ENCODE results near the gene KIDINS220. TPM values are rescaled to one million over a fixed set of nuclear protein-coding genes. Genes with fewer than 3 reads are reported as not detected.

Gene KIDINS220
- total RNA-seq, 1 donor from 2014 or later, result 47.8 TPM

DNA sequence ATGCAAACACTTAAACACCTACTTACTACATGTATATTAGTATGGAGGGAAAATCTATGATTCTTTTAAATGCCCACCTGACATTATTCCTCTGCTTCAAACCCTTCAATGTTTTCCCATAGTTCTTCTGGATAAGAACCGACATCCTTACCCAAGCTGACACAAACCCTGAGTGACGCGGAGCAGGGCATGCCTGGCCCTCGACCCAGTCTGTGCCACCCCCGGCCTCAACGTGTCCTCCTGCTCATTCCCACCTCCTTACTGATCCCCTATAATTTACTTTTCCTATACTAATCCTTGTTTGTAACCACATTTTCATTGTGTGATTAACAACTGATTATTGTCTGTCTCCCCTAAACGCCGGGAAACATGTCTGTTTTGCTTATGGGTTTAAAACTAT is 17.5 kb downstream of the KIDINS220 start:
- no peaks in the 10 kb centered on the region for H3K27me3 Mint-ChIP-seq (ENCODE audit: low read depth, unreplicated experiment)
- H3K4me1 Mint-ChIP-seq (ENCODE audit: low read depth, unreplicated experiment), result peaks cover 3% of the 10 kb centered on the region
- Histone ChIP-seq H3K36me3 (ENCODE audit: insufficient read depth, low read length) (peaks cover 19% of the 10 kb centered on the region), H3K27me3 (ENCODE audit: insufficient read depth, low read length) (no peaks in the 10 kb centered on the region), H4K20me1 (ENCODE audit: insufficient read depth, low read length) (peaks cover 23% of the 10 kb centered on the region), H3K4me3 (ENCODE audit: insufficient read depth, low read depth, low read length) (no peak overlapping the region), H3K27ac (ENCODE audit: low read depth, low read length) (no peak overlapping the region), H2AFZ (ENCODE audit: low read depth, low read length) (no peak overlapping the region), H3K4me1 (ENCODE audit: insufficient read depth, low read length) (no peaks in the 10 kb centered on the region), H3K79me2 (ENCODE audit: insufficient read depth, low read length) (peaks cover 4% of the 10 kb centered on the region), H3K4me2 (ENCODE audit: low read length) (no peak overlapping the region), H3K9ac (ENCODE audit: low read length) (no peak overlapping the region), H3K9me3 (ENCODE audit: insufficient read depth, low read depth, low read length) (no peaks in the 10 kb centered on the region)
- H3K4me3 Mint-ChIP-seq (ENCODE audit: unreplicated experiment), result no peak overlapping the region
- DNase-seq (ENCODE audit: low read depth), result no peak
- H3K27ac Mint-ChIP-seq (ENCODE audit: unreplicated experiment), result no peak overlapping the region
- H3K9me3 Mint-ChIP-seq (ENCODE audit: unreplicated experiment), result no peaks in the 10 kb centered on the region
- no peak for TF ChIP-seq EZH2 (IDR thresholded peaks at IDR 0.05; ENCODE audit: insufficient read depth, low read length)
- TF ChIP-seq, protein P1, sequence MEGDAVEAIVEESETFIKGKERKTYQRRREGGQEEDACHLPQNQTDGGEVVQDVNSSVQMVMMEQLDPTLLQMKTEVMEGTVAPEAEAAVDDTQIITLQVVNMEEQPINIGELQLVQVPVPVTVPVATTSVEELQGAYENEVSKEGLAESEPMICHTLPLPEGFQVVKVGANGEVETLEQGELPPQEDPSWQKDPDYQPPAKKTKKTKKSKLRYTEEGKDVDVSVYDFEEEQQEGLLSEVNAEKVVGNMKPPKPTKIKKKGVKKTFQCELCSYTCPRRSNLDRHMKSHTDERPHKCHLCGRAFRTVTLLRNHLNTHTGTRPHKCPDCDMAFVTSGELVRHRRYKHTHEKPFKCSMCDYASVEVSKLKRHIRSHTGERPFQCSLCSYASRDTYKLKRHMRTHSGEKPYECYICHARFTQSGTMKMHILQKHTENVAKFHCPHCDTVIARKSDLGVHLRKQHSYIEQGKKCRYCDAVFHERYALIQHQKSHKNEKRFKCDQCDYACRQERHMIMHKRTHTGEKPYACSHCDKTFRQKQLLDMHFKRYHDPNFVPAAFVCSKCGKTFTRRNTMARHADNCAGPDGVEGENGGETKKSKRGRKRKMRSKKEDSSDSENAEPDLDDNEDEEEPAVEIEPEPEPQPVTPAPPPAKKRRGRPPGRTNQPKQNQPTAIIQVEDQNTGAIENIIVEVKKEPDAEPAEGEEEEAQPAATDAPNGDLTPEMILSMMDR (IDR thresholded peaks at IDR 0.05; ENCODE audit: insufficient read depth, low read depth, low read length), result no peak
- no peak for FAIRE-seq
- peaks cover 8% of the 10 kb centered on the region for H3K36me3 Mint-ChIP-seq (ENCODE audit: low read depth, unreplicated experiment)

DNA sequence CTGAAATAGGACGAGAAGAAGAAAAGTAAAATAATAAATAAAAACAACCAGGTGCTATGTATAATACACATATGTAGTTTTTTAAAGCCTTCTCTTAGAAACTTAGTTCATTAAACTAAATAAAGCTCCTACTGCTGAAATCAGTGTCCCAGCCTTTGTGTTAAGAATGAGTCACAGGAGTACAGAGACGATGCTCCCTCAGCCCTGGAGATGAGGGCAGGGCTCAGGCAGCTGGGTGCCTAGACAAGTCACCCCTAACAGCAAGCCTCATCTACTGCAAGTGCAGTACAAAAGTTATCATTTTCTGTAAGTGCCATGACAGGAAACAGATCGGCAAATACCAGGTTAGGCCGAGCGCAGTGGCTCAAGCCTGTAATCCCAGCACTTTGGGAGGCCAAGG is 18.2 kb downstream of the KIDINS220 start:
- no peak overlapping the region for H3K4me2 ChIP-seq (ENCODE audit: low read length)
- no peaks in the 10 kb centered on the region for H3K9me3 Mint-ChIP-seq (ENCODE audit: unreplicated experiment)
- H3K27me3 Mint-ChIP-seq (ENCODE audit: low read depth, unreplicated experiment), result no peaks in the 10 kb centered on the region
- H3K27ac Mint-ChIP-seq (ENCODE audit: unreplicated experiment), result no peak overlapping the region
- H3K4me1 ChIP-seq (ENCODE audit: insufficient read depth, low read length), result no peaks in the 10 kb centered on the region
- no peak overlapping the region for H3K9ac ChIP-seq (ENCODE audit: low read length)
- H3K27me3 ChIP-seq (ENCODE audit: insufficient read depth, low read length), result no peaks in the 10 kb centered on the region
- no peak overlapping the region for H3K4me3 ChIP-seq (ENCODE audit: insufficient read depth, low read depth, low read length)
- no peak overlapping the region for H3K27ac ChIP-seq (ENCODE audit: low read depth, low read length)
- H2AFZ ChIP-seq (ENCODE audit: low read depth, low read length), result no peak overlapping the region
- peaks cover 3% of the 10 kb centered on the region for H3K4me1 Mint-ChIP-seq (ENCODE audit: low read depth, unreplicated experiment)
- H3K36me3 Mint-ChIP-seq (ENCODE audit: low read depth, unreplicated experiment), result peaks cover 8% of the 10 kb centered on the region
- FAIRE-seq (no peak), DNase-seq (ENCODE audit: low read depth) (peak; percentile 16)
- H3K36me3 ChIP-seq (ENCODE audit: insufficient read depth, low read length), result peaks cover 13% of the 10 kb centered on the region
- H4K20me1 ChIP-seq (ENCODE audit: insufficient read depth, low read length), result peaks cover 23% of the 10 kb centered on the region
- no peaks in the 10 kb centered on the region for H3K9me3 ChIP-seq (ENCODE audit: insufficient read depth, low read depth, low read length)
- no peak overlapping the region for H3K4me3 Mint-ChIP-seq (ENCODE audit: unreplicated experiment)
- no peaks in the 10 kb centered on the region for H3K79me2 ChIP-seq (ENCODE audit: insufficient read depth, low read length)
- no peak for TF ChIP-seq EZH2 (IDR thresholded peaks at IDR 0.05; ENCODE audit: insufficient read depth, low read length)
- TF ChIP-seq, protein P1 (IDR thresholded peaks at IDR 0.05; ENCODE audit: insufficient read depth, low read depth, low read length), result no peak

DNA sequence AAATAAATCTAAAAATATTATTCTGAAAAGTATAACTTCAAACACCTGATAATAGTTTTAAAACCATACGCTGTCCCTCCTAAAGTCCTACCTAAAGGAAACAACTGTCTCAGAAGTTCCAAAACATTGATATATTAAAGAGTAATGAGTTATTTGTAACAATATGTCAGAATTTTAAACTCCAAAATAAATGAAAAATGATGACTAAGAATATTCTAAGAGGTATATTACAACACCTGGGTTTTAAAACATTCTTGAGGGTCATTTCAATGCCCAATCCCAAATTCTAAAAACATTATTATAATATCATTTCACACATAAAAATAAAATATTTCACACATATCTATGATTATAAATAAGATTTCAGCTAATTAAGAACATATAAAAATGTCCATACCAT is 20.2 kb downstream of the KIDINS220 start:
- H3K9me3 ChIP-seq (ENCODE audit: insufficient read depth, low read depth, low read length), result no peaks in the 10 kb centered on the region
- no peak overlapping the region for H3K4me2 ChIP-seq (ENCODE audit: low read length)
- H3K36me3 ChIP-seq (ENCODE audit: insufficient read depth, low read length), result peaks cover 12% of the 10 kb centered on the region

More for the DNA sequence above, 20.2 kb downstream of the KIDINS220 start:
- no peak overlapping the region for H3K27ac Mint-ChIP-seq (ENCODE audit: unreplicated experiment)
- Histone ChIP-seq H3K27ac (ENCODE audit: low read depth, low read length) (no peak overlapping the region), H3K79me2 (ENCODE audit: insufficient read depth, low read length) (no peaks in the 10 kb centered on the region), H4K20me1 (ENCODE audit: insufficient read depth, low read length) (peaks cover 19% of the 10 kb centered on the region), H2AFZ (ENCODE audit: low read depth, low read length) (no peak overlapping the region), H3K4me3 (ENCODE audit: insufficient read depth, low read depth, low read length) (no peak overlapping the region), H3K9ac (ENCODE audit: low read length) (no peak overlapping the region), H3K4me1 (ENCODE audit: insufficient read depth, low read length) (no peaks in the 10 kb centered on the region), H3K27me3 (ENCODE audit: insufficient read depth, low read length) (no peaks in the 10 kb centered on the region)
- H3K4me1 Mint-ChIP-seq (ENCODE audit: low read depth, unreplicated experiment), result peaks cover 3% of the 10 kb centered on the region
- no peak overlapping the region for H3K4me3 Mint-ChIP-seq (ENCODE audit: unreplicated experiment)
- no peaks in the 10 kb centered on the region for H3K9me3 Mint-ChIP-seq (ENCODE audit: unreplicated experiment)
- no peak for FAIRE-seq
- peaks cover 8% of the 10 kb centered on the region for H3K36me3 Mint-ChIP-seq (ENCODE audit: low read depth, unreplicated experiment)
- H3K27me3 Mint-ChIP-seq (ENCODE audit: low read depth, unreplicated experiment), result no peaks in the 10 kb centered on the region
- no peak for DNase-seq (ENCODE audit: low read depth)
- TF ChIP-seq, protein P1 (IDR thresholded peaks at IDR 0.05; ENCODE audit: insufficient read depth, low read depth, low read length), result no peak
- no peak for TF ChIP-seq EZH2 (IDR thresholded peaks at IDR 0.05; ENCODE audit: insufficient read depth, low read length)
